Measurements from ENCODE around the gene DCPS. TPM values are rescaled to one million over a fixed set of nuclear protein-coding genes. Genes with fewer than 3 reads are reported as not detected.
"Not testable (repeated sequence)": the region's sequence is repeated elsewhere in the genome, so short reads cannot be mapped to it uniquely, and the experiment has no call there.

The DCPS gene
- total RNA-seq, 1 experiment from 2014 or later = 25.6 TPM

GRCh38 chr11:126254819-126255218 lies 49.0 kb upstream of the DCPS start (continued):
- no peak for TF ChIP-seq TCF7L2 (IDR thresholded peaks at IDR 0.05; ENCODE audit: borderline replicate concordance, extremely low read depth, insufficient read depth, insufficient read length)
- TF ChIP-seq SP1 (IDR thresholded peaks at IDR 0.05; ENCODE audit: low read depth) = no peak
- TF ChIP-seq, protein P1, sequence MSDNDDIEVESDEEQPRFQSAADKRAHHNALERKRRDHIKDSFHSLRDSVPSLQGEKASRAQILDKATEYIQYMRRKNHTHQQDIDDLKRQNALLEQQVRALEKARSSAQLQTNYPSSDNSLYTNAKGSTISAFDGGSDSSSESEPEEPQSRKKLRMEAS (IDR thresholded peaks at IDR 0.05) = no peak
- TF ChIP-seq ZNF274 (IDR thresholded peaks at IDR 0.05; ENCODE audit: low read depth, low read length) = no peak
- TF ChIP-seq, protein P2, sequence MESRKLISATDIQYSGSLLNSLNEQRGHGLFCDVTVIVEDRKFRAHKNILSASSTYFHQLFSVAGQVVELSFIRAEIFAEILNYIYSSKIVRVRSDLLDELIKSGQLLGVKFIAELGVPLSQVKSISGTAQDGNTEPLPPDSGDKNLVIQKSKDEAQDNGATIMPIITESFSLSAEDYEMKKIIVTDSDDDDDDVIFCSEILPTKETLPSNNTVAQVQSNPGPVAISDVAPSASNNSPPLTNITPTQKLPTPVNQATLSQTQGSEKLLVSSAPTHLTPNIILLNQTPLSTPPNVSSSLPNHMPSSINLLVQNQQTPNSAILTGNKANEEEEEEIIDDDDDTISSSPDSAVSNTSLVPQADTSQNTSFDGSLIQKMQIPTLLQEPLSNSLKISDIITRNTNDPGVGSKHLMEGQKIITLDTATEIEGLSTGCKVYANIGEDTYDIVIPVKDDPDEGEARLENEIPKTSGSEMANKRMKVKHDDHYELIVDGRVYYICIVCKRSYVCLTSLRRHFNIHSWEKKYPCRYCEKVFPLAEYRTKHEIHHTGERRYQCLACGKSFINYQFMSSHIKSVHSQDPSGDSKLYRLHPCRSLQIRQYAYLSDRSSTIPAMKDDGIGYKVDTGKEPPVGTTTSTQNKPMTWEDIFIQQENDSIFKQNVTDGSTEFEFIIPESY (IDR thresholded peaks at IDR 0.05; ENCODE audit: extremely low read depth, insufficient replicate concordance, low read length) = no peak
- TF ChIP-seq YY1 (IDR thresholded peaks at IDR 0.05; ENCODE audit: extremely low read depth, insufficient replicate concordance, low read depth, low read length) = no peak
- TF ChIP-seq SRF (IDR thresholded peaks at IDR 0.05; ENCODE audit: low read depth) = no peak

- BruUV-seq (replicated peaks); H4K20me1 ChIP-seq (ENCODE audit: insufficient read depth); ATAC-seq; H3K36me3 ChIP-seq (ENCODE audit: control insufficient read depth in 1 of 2, insufficient read depth in 2 of 2, low read length in 2 of 2); H3K27me3 ChIP-seq (ENCODE audit: insufficient read depth, low read length); H3K27ac ChIP-seq (ENCODE audit: low read depth, low read length); RAD21 ChIA-PET (ENCODE audit: low non-redundant PET in 1 of 2, low total read pairs in 2 of 2, uncharacterized antibody in 2 of 2, unreplicated experiment in 2 of 2); POLR2A ChIA-PET; H3K4me1 ChIP-seq (ENCODE audit: control insufficient read depth in 1 of 2, insufficient read depth in 2 of 2, low read length in 2 of 2); H3K9me3 ChIP-seq (ENCODE audit: control insufficient read depth in 1 of 2, insufficient read depth in 1 of 2, low read depth in 1 of 2, low read length in 2 of 2); H3K79me2 ChIP-seq (ENCODE audit: insufficient read depth, low read length); H3K9ac ChIP-seq (ENCODE audit: low read length); H2AFZ ChIP-seq (ENCODE audit: low read depth, low read length, poor library complexity, severe bottlenecking); H3K4me3 ChIP-seq (replicated peaks in 1 of 2; ENCODE audit: low read depth in 1 of 2, low read length in 2 of 2); CTCF ChIA-PET; intact Hi-C loops (cut with micrococcal nuclease); H3K9me2 ChIP-seq (ENCODE audit: insufficient read depth); H3K4me2 ChIP-seq (ENCODE audit: low read length); DNase-seq (ENCODE audit: low read depth, low spot score): not testable (repeated sequence)
Measured at GRCh38 chr11:126255507-126255906, 48.4 kb upstream of the DCPS start.
